PC-3 (cell line): ENCODE measurements around the gene CHST8.

Source experiments
- EZH2 ChIP-seq: fragments of 300-600 bp; sonication (generic); IDR thresholded peaks from one replicate; pipeline ENCODE4 v1.6.1; 2017; ENCODE audit warnings: antibody characterized with exemption, mild to moderate bottlenecking, low read length; ENCODE audit not compliant: unreplicated experiment
- EZH2phosphoT487 ChIP-seq: fragments of 300-600 bp; sonication (generic); IDR thresholded peaks from 2 replicates; pipeline ENCODE4 v1.6.1; 2018; ENCODE audit warnings: mild to moderate bottlenecking, antibody characterized with exemption, low read length, borderline replicate concordance
- TF ChIP-seq, protein P1 (sequence below): fragments of 300-600 bp; sonication (generic); conservative IDR thresholded peaks from 2 replicates; pipeline ENCODE4 v1.5.1; 2017; ENCODE audit warnings: antibody characterized with exemption, low read depth, mild to moderate bottlenecking, low read length

DNA sequence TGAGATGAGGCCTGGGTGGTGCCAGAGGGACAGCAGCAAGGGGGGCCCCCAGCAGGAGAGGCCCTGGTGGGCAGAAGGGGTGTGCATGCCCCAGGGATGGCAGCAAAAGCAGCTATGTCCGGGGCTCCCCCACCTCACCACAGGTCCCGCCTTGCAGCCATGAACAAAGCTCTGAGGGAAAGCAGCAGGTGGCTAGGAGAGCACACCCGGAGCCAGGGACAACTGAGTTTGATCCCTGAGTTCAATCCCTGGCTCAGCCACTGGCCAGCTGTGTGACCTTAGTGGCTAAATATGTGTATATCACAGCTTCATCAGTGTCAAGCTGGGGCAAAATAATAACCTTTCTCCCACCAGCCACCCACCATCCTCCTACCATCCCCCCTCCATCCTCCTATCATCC is 127.3 kb downstream of the CHST8 start:
- TF ChIP-seq, protein P1, sequence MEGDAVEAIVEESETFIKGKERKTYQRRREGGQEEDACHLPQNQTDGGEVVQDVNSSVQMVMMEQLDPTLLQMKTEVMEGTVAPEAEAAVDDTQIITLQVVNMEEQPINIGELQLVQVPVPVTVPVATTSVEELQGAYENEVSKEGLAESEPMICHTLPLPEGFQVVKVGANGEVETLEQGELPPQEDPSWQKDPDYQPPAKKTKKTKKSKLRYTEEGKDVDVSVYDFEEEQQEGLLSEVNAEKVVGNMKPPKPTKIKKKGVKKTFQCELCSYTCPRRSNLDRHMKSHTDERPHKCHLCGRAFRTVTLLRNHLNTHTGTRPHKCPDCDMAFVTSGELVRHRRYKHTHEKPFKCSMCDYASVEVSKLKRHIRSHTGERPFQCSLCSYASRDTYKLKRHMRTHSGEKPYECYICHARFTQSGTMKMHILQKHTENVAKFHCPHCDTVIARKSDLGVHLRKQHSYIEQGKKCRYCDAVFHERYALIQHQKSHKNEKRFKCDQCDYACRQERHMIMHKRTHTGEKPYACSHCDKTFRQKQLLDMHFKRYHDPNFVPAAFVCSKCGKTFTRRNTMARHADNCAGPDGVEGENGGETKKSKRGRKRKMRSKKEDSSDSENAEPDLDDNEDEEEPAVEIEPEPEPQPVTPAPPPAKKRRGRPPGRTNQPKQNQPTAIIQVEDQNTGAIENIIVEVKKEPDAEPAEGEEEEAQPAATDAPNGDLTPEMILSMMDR: no peak
- TF ChIP-seq EZH2 (no peak), EZH2phosphoT487 (no peak)
